HepG2 (cell line): ENCODE data around the gene SECTM1. TPM values are rescaled to one million over a fixed set of nuclear protein-coding genes. Genes with fewer than 3 reads are reported as not detected.
A peak's percentile ranks its signal among the peaks of the same experiment; 100 is the strongest.

Experiments used
- BHLHE40 ChIP-seq: IDR thresholded peaks from 2 replicates; pipeline ENCODE4 v1.6.1; 2011; ENCODE audit warnings: low read length, improper control_type of control experiment
- CC2D1A ChIP-seq: sonication (generic); formaldehyde crosslinking; IDR thresholded peaks from 2 replicates; pipeline ENCODE4 v1.8.1; 2023; ENCODE audit warnings: mild to moderate bottlenecking, missing genetic modification reagents
- CERS6 ChIP-seq: sonication (generic); formaldehyde crosslinking; IDR thresholded peaks from 2 replicates; pipeline ENCODE4 v1.5.0; 2020; ENCODE audit warnings: missing genetic modification reagents
- E2F1 ChIP-seq: sonication (generic); formaldehyde crosslinking; IDR thresholded peaks from 2 replicates; pipeline ENCODE4 v1.5.0; 2020; ENCODE audit warnings: missing genetic modification reagents
- ELF3 ChIP-seq: IDR thresholded peaks from 2 replicates; pipeline ENCODE4 v1.6.1; 2016; ENCODE audit warnings: missing genetic modification reagents, missing compliant biosample characterization
- EP300 ChIP-seq, 3 experiments: sonication (generic) in 1 of 3; formaldehyde crosslinking in 1 of 3; IDR thresholded peaks; 2 replicates each; pipeline versions ENCODE4 v1.5.1 to v1.6.1; 2011 to 2020; ENCODE audit warnings: low read depth in 2 of 3, low read length in 2 of 3, borderline replicate concordance in 1 of 3, improper control_type of control experiment in 1 of 3, mild to moderate bottlenecking in 1 of 3, missing genetic modification reagents in 1 of 3, moderate library complexity in 1 of 3
- ESRRA ChIP-seq: sonication (generic); formaldehyde crosslinking; IDR thresholded peaks from 2 replicates; pipeline ENCODE4 v1.5.1; 2020; ENCODE audit warnings: mild to moderate bottlenecking, low read depth, missing genetic modification reagents
- GTF2F1 ChIP-seq: fragments of 150-350 bp; IDR thresholded peaks from 2 replicates; pipeline ENCODE4 v1.6.1; 2014; ENCODE audit warnings: low read length
- IKZF5 ChIP-seq: IDR thresholded peaks from 2 replicates; pipeline ENCODE4 v1.6.1; 2018; ENCODE audit warnings: missing genetic modification reagents, mild to moderate bottlenecking, missing compliant biosample characterization
- MIER3 ChIP-seq: IDR thresholded peaks from 2 replicates; pipeline ENCODE4 v1.6.1; 2016; ENCODE audit warnings: missing compliant biosample characterization, borderline replicate concordance
- PLRG1 ChIP-seq: fragments of 450-650 bp; conservative IDR thresholded peaks from 2 replicates; pipeline ENCODE4 v1.6.1; 2016
- SALL2 ChIP-seq: sonication (generic); formaldehyde crosslinking; IDR thresholded peaks from 2 replicates; pipeline ENCODE4 v1.8.1; 2023; ENCODE audit warnings: mild to moderate bottlenecking, missing genetic modification reagents, inconsistent platforms
- SAP130 ChIP-seq: IDR thresholded peaks from 2 replicates; pipeline ENCODE4 v1.6.1; 2016; ENCODE audit warnings: low read depth
- SMAD3 ChIP-seq: sonication (generic); formaldehyde crosslinking; IDR thresholded peaks from 2 replicates; pipeline ENCODE4 v1.4.0; 2020; ENCODE audit warnings: missing genetic modification reagents
- SMARCC2 ChIP-seq: fragments of 450-650 bp; IDR thresholded peaks from 2 replicates; pipeline ENCODE4 v1.6.1; 2017; ENCODE audit warnings: antibody characterized with exemption, mild to moderate bottlenecking
- SOX13 ChIP-seq, 3 experiments: fragments of 450-650 bp in 1 of 3; sonication (generic) in 1 of 3; formaldehyde crosslinking in 1 of 3; IDR thresholded peaks in 2 of 3; conservative IDR thresholded peaks in 1 of 3; 2 replicates each; pipeline versions ENCODE4 v1.5.0 to v1.6.1; 2016 to 2020; ENCODE audit warnings: antibody characterized with exemption in 1 of 3, mild to moderate bottlenecking in 1 of 3, missing compliant biosample characterization in 1 of 3, missing genetic modification reagents in 1 of 3, moderate library complexity in 1 of 3
- TOE1 ChIP-seq: sonication (generic); formaldehyde crosslinking; IDR thresholded peaks from 2 replicates; pipeline ENCODE4 v1.4.0; 2020; ENCODE audit warnings: mild to moderate bottlenecking, missing genetic modification reagents
- ZBTB4 ChIP-seq: sonication (generic); formaldehyde crosslinking; IDR thresholded peaks from 2 replicates; pipeline ENCODE4 v1.4.0; 2020; ENCODE audit warnings: missing genetic modification reagents, mild to moderate bottlenecking, borderline replicate concordance
- ZBTB7A ChIP-seq: sonication (generic); formaldehyde crosslinking; IDR thresholded peaks from 2 replicates; pipeline ENCODE4 v1.8.0; 2022; ENCODE audit warnings: mild to moderate bottlenecking, missing genetic modification reagents
- ZBTB7B ChIP-seq: sonication (generic); formaldehyde crosslinking; IDR thresholded peaks from 2 replicates; pipeline ENCODE4 v1.4.0; 2020; ENCODE audit warnings: missing genetic modification reagents
- ZFP36L1 ChIP-seq: sonication (generic); formaldehyde crosslinking; IDR thresholded peaks from 2 replicates; pipeline ENCODE4 v1.8.0; 2022; ENCODE audit warnings: mild to moderate bottlenecking, missing genetic modification reagents, moderate library complexity
- ZFY ChIP-seq: sonication (generic); formaldehyde crosslinking; IDR thresholded peaks from 2 replicates; pipeline ENCODE4 v1.4.0; 2020; ENCODE audit warnings: missing genetic modification reagents
- ZNF557 ChIP-seq: sonication (generic); formaldehyde crosslinking; IDR thresholded peaks from 2 replicates; pipeline ENCODE4 v1.4.0; 2020; ENCODE audit warnings: missing genetic modification reagents
- ZNF580 ChIP-seq: IDR thresholded peaks from 2 replicates; pipeline ENCODE4 v1.6.1; 2016; ENCODE audit warnings: low read depth, borderline replicate concordance
- ZNF607 ChIP-seq: sonication (generic); formaldehyde crosslinking; IDR thresholded peaks from 2 replicates; pipeline ENCODE4 v1.5.1; 2020; ENCODE audit warnings: missing genetic modification reagents, mild to moderate bottlenecking, borderline replicate concordance
- polyA plus RNA-seq, 8 experiments: library from polyadenylated mRNA; depleted of rRNA in 3 of 8; stranded (reverse) in 7 of 8; unstranded in 1 of 8; fragments of >200 nt; fragmentation: Illumina TruSeq in 4 of 8; extraction: Trizol in 4 of 8; gene quantifications; 2 replicates each; pipeline versions ENCODE4 v1.2.1 to v1.2.3, GENCODE V29; 2011 to 2016; ENCODE audit warnings: low read depth in 4 of 8, missing spikeins in 1 of 8, mixed read lengths in 1 of 8; ENCODE audit not compliant: insufficient read depth in 1 of 8
- total RNA-seq, 5 experiments: library from RNA; depleted of rRNA; stranded (reverse); fragments of >200 nt; fragmentation: Illumina TruSeq; extraction: Trizol; gene quantifications; 2 replicates each; pipeline ENCODE4 v1.2.3, GENCODE V29; 2016; ENCODE audit warnings: low read depth in 1 of 5

Gene SECTM1
- total and polyA plus RNA-seq, 2 of the 13 experiments (the other 11 are each of a cell fraction or from before 2014, with no cell fraction given): 3.5 to 5.3 TPM

- TF ChIP-seq CERS6 (CRISPR knock-in tag) (no peak), MIER3 (CRISPR knock-in tag) (peak; percentile 30; the same call in 1 of the 2 replicates), CC2D1A (CRISPR knock-in tag) (no peak), IKZF5 (CRISPR knock-in tag) (0 out of 2 replicates have a peak, but pooled peaks have one; percentile 22), E2F1 (CRISPR knock-in tag) (no peak), ZNF580 (CRISPR knock-in tag) (no peak), ZNF607 (CRISPR knock-in tag) (0 out of 2 replicates have a peak, but pooled peaks have one; percentile 29), ZBTB4 (0 out of 2 replicates have a peak, but pooled peaks have one; percentile 37), ZBTB7A (CRISPR knock-in tag) (no peak), SALL2 (no peak), EP300 (IDR thresholded peaks at IDR 0.05; ENCODE audit: low read depth in 2 of 2, low read length in 2 of 2) (peak in 1 of 2 experiments; percentile 42; a peak in 1 of 4 replicates), EP300 (CRISPR knock-in tag; IDR thresholded peaks at IDR 0.05; ENCODE audit: borderline replicate concordance) (no peak), ZFY (CRISPR knock-in tag) (peak; percentile 17; the same call in 1 of the 2 replicates), TOE1 (CRISPR knock-in tag) (no peak), SMARCC2 (no peak), GTF2F1 (no peak), BHLHE40 (no peak), ZFP36L1 (no peak), PLRG1 (no peak), ZNF557 (CRISPR knock-in tag) (no peak), ESRRA (CRISPR knock-in tag) (no peak), ZBTB7B (CRISPR knock-in tag) (0 out of 2 replicates have a peak, but pooled peaks have one; percentile 25), SMAD3 (0 out of 2 replicates have a peak, but pooled peaks have one; percentile 14), SOX13 (IDR thresholded peaks at IDR 0.05) (no peak), SOX13 (CRISPR knock-in tag; conservative IDR thresholded peaks at IDR 0.05 in 1 of 2, IDR thresholded peaks at IDR 0.05 in 1 of 2) (peak in 1 of 2 experiments; percentile 64; a peak in 1 of 4 replicates), ELF3 (CRISPR knock-in tag) (peak; percentile 73), SAP130 (CRISPR knock-in tag) (peak; percentile 38; the same call in 1 of the 2 replicates)
Measured at GRCh38 chr17:82349287-82349701, 15.7 kb upstream of the SECTM1 start (continued).
